K562 (cell line): ENCODE measurements around the gene FMNL2. TPM values are rescaled to one million over a fixed set of nuclear protein-coding genes. Genes with fewer than 3 reads are reported as not detected.

Experiments used
- FOSL1 ChIP-seq: fragments of 200-800 bp; sonication (Bioruptor generic); conservative IDR thresholded peaks from 2 replicates; pipeline ENCODE4 v1.6.1; 2016; ENCODE audit warnings: missing genetic modification characterization, missing compliant biosample characterization
- RBBP5 ChIP-seq: fragments of 200-600 bp; sonication (generic); IDR thresholded peaks from 2 replicates; pipeline ENCODE4 v1.6.1; 2012; ENCODE audit warnings: borderline replicate concordance, mild to moderate bottlenecking, low read length, control low read depth, inconsistent platforms; ENCODE audit not compliant: insufficient read depth, poor library complexity, severe bottlenecking
- ZBTB8A ChIP-seq: fragments of 450-650 bp; IDR thresholded peaks from 2 replicates; pipeline ENCODE4 v1.6.1; 2018; ENCODE audit warnings: mild to moderate bottlenecking, moderate library complexity; ENCODE audit not compliant: partially characterized antibody
- polyA plus RNA-seq, 8 experiments: library from polyadenylated mRNA; depleted of rRNA in 4 of 8; stranded (reverse) in 5 of 8; unstranded in 3 of 8; fragments of >200 nt; fragmentation: Nextera tagmentation in 2 of 8; fragmentation: Illumina TruSeq in 1 of 8; extraction: Ambion mirVana in 2 of 8; extraction: Trizol in 1 of 8; gene quantifications; 2 replicates each; pipeline versions ENCODE4 v1.2.1 to v1.2.3, GENCODE V29; 2011 to 2014; ENCODE audit warnings: inconsistent platforms in 1 of 8, missing spikeins in 1 of 8
- total RNA-seq, 7 experiments: library from RNA; depleted of rRNA in 6 of 7; stranded (reverse); fragments of >200 nt in 6 of 7; fragmentation: Illumina TruSeq in 2 of 7; extraction: Trizol in 2 of 7; gene quantifications; 2 replicates each; pipeline versions ENCODE4 v1.2.1 to v1.2.3, GENCODE V29; 2011 to 2021; ENCODE audit warnings: low replicate concordance in 1 of 7
- TF ChIP-seq, protein P1 (sequence below), 3 experiments: fragments of 200-800 bp in 1 of 3; fragments of 250-450 bp in 1 of 3; fragments of 450-650 bp in 1 of 3; sonication (Bioruptor Pico) in 1 of 3; sonication (Bioruptor generic) in 1 of 3; formaldehyde crosslinking in 1 of 3; IDR thresholded peaks; 2 replicates each; pipeline versions ENCODE4 v1.6.1 to v1.8.0; 2016 to 2022; ENCODE audit warnings: mild to moderate bottlenecking in 2 of 3, missing genetic modification characterization in 2 of 3, missing compliant biosample characterization in 1 of 3, moderate library complexity in 1 of 3
- TF ChIP-seq, protein P2 (sequence below): fragments of 250-450 bp; sonication (Bioruptor Pico); IDR thresholded peaks from 2 replicates; pipeline ENCODE4 v1.4.0; 2020

FMNL2 gene
- total and polyA plus RNA-seq, 9 of the 15 experiments (the other 6 are each of a cell fraction or from before 2014, with no cell fraction given) = 0.15 to 0.49 (median 0.24) TPM; not detected in 1

DNA sequence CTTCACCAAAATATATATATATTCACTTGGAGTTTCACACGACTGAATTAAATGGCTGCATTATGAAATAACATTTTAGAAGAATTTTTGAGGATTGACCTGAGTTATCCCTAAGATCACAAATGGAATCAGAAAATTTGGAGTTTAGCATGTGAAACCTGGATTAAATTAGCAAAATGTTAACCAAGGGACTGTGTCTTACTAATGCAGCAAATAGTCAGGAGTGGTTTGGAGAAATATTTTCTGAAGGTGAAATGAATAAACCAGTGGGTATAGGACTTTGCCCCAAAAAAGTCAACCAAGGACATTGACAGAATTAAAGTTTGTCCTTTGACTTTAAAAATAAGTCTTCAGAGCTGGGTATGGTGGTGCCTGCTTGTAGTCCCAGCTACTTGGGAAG is 271.1 kb downstream of the FMNL2 start (continued):
- TF ChIP-seq, protein P1, sequence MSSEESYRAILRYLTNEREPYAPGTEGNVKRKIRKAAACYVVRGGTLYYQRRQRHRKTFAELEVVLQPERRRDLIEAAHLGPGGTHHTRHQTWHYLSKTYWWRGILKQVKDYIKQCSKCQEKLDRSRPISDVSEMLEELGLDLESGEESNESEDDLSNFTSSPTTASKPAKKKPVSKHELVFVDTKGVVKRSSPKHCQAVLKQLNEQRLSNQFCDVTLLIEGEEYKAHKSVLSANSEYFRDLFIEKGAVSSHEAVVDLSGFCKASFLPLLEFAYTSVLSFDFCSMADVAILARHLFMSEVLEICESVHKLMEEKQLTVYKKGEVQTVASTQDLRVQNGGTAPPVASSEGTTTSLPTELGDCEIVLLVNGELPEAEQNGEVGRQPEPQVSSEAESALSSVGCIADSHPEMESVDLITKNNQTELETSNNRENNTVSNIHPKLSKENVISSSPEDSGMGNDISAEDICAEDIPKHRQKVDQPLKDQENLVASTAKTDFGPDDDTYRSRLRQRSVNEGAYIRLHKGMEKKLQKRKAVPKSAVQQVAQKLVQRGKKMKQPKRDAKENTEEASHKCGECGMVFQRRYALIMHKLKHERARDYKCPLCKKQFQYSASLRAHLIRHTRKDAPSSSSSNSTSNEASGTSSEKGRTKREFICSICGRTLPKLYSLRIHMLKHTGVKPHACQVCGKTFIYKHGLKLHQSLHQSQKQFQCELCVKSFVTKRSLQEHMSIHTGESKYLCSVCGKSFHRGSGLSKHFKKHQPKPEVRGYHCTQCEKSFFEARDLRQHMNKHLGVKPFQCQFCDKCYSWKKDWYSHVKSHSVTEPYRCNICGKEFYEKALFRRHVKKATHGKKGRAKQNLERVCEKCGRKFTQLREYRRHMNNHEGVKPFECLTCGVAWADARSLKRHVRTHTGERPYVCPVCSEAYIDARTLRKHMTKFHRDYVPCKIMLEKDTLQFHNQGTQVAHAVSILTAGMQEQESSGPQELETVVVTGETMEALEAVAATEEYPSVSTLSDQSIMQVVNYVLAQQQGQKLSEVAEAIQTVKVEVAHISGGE (CRISPR knock-in tag; IDR thresholded peaks at IDR 0.05) = no peak
- TF ChIP-seq RBBP5 = no peak
- no peak for TF ChIP-seq ZBTB8A
- TF ChIP-seq, protein P2, sequence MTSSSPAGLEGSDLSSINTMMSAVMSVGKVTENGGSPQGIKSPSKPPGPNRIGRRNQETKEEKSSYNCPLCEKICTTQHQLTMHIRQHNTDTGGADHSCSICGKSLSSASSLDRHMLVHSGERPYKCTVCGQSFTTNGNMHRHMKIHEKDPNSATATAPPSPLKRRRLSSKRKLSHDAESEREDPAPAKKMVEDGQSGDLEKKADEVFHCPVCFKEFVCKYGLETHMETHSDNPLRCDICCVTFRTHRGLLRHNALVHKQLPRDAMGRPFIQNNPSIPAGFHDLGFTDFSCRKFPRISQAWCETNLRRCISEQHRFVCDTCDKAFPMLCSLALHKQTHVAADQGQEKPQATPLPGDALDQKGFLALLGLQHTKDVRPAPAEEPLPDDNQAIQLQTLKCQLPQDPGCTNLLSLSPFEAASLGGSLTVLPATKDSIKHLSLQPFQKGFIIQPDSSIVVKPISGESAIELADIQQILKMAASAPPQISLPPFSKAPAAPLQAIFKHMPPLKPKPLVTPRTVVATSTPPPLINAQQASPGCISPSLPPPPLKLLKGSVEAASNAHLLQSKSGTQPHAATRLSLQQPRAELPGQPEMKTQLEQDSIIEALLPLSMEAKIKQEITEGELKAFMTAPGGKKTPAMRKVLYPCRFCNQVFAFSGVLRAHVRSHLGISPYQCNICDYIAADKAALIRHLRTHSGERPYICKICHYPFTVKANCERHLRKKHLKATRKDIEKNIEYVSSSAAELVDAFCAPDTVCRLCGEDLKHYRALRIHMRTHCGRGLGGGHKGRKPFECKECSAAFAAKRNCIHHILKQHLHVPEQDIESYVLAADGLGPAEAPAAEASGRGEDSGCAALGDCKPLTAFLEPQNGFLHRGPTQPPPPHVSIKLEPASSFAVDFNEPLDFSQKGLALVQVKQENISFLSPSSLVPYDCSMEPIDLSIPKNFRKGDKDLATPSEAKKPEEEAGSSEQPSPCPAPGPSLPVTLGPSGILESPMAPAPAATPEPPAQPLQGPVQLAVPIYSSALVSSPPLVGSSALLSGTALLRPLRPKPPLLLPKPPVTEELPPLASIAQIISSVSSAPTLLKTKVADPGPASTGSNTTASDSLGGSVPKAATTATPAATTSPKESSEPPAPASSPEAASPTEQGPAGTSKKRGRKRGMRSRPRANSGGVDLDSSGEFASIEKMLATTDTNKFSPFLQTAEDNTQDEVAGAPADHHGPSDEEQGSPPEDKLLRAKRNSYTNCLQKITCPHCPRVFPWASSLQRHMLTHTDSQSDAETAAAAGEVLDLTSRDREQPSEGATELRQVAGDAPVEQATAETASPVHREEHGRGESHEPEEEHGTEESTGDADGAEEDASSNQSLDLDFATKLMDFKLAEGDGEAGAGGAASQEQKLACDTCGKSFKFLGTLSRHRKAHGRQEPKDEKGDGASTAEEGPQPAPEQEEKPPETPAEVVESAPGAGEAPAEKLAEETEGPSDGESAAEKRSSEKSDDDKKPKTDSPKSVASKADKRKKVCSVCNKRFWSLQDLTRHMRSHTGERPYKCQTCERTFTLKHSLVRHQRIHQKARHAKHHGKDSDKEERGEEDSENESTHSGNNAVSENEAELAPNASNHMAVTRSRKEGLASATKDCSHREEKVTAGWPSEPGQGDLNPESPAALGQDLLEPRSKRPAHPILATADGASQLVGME = no peak
- TF ChIP-seq FOSL1 = no peak
- TF ChIP-seq, all 486 proteins: peak for 0
